IMR-90 (cell line): ENCODE results near the gene SHROOM3. TPM values are rescaled to one million over a fixed set of nuclear protein-coding genes. Genes with fewer than 3 reads are reported as not detected.

Experiments
- ATAC-seq: fragments of 200-7000 bp; cut with Tn5 transposase; 2 replicates; pipeline ENCODE4 v1.9.1; 2020; ENCODE audit warnings: low read depth, mild to moderate bottlenecking, moderate library complexity
- BruUV-seq: library from RNA; stranded (reverse); fragments of 400-500 nt; replicated peaks from 2 replicates; lab custom pipeline; 2021; lab: Mats Ljungman, UMichigan
- CTCF ChIA-PET: fragments of 300-600 bp; formaldehyde crosslinking; extraction: SDS; loops from one replicate; lab custom pipeline; 2021; ENCODE audit warnings: antibody characterized with exemption; lab: Yijun Ruan, JAX
- POLR2A ChIA-PET: fragments of 300-600 bp; sonication (Branson Sonifier 250); formaldehyde crosslinking; loops from one replicate; lab custom pipeline; 2022; ENCODE audit warnings: antibody characterized with exemption; ENCODE audit not compliant: unreplicated experiment; lab: Charles Lee
- DNase-seq: peaks from one replicate; pipeline ENCODE4 v3.0.0; 2013
- H2AFZ ChIP-seq: replicated peaks from 2 replicates; pipeline ENCODE3; 2013; ENCODE audit warnings: low read length, mild to moderate bottlenecking; ENCODE audit not compliant: poor library complexity
- H2AK5ac ChIP-seq: 2 replicates; pipeline ENCODE4 v1.6.1; 2013; ENCODE audit warnings: low read depth, low read length, inconsistent platforms
- H2AK9ac ChIP-seq: replicated peaks from 2 replicates; pipeline ENCODE3; 2013; ENCODE audit warnings: mild to moderate bottlenecking, low read depth, low read length, moderate library complexity; ENCODE audit not compliant: poor library complexity
- H2BK120ac ChIP-seq: 2 replicates; pipeline ENCODE4 v1.6.1; 2013; ENCODE audit warnings: low read depth, low read length, inconsistent platforms
- H2BK15ac ChIP-seq: 3 replicates; pipeline ENCODE4 v1.6.1; 2013; ENCODE audit warnings: low read depth, low read length, inconsistent platforms
- H2BK20ac ChIP-seq: 2 replicates; pipeline ENCODE4 v1.6.1; 2013; ENCODE audit warnings: low read depth, mild to moderate bottlenecking, inconsistent platforms, low read length, moderate library complexity
- H2BK5ac ChIP-seq: 2 replicates; pipeline ENCODE4 v1.6.1; 2013; ENCODE audit warnings: mild to moderate bottlenecking, low read depth, low read length, inconsistent platforms; ENCODE audit not compliant: poor library complexity, severe bottlenecking
- H3K14ac ChIP-seq: replicated peaks from 2 replicates; pipeline ENCODE4 v1.6.1; 2013; ENCODE audit warnings: low read depth, low read length, inconsistent platforms
- H3K18ac ChIP-seq: 2 replicates; pipeline ENCODE4 v1.6.1; 2013; ENCODE audit warnings: low read depth, low read length, control low read depth
- H3K23ac ChIP-seq: 2 replicates; pipeline ENCODE4 v1.6.1; 2013; ENCODE audit warnings: low read depth, low read length, inconsistent platforms
- H3K27ac ChIP-seq: 2 replicates; pipeline ENCODE4 v1.5.1; 2013; ENCODE audit warnings: mild to moderate bottlenecking, control low read depth, low read length; ENCODE audit not compliant: insufficient read depth
- H3K27me3 ChIP-seq: 2 replicates; pipeline ENCODE4 v1.6.1; 2013; ENCODE audit warnings: low read length; ENCODE audit not compliant: control insufficient read depth, insufficient read depth
- H3K36me3 ChIP-seq: 2 replicates; pipeline ENCODE4 v1.6.1; 2013; ENCODE audit warnings: low read length, mixed read lengths; ENCODE audit not compliant: control insufficient read depth, insufficient read depth
- H3K4ac ChIP-seq: 2 replicates; pipeline ENCODE4 v1.6.1; 2013; ENCODE audit warnings: low read depth, low read length, inconsistent platforms
- H3K4me1 ChIP-seq: 2 replicates; pipeline ENCODE4 v1.6.1; 2013; ENCODE audit warnings: low read length, mixed read lengths; ENCODE audit not compliant: control insufficient read depth, insufficient read depth
- H3K4me2 ChIP-seq: 2 replicates; pipeline ENCODE4 v1.6.1; 2013; ENCODE audit warnings: low read depth, mild to moderate bottlenecking, control low read depth, low read length, moderate library complexity
- H3K4me3 ChIP-seq: 2 replicates; pipeline ENCODE4 v1.5.1; 2013; ENCODE audit warnings: low read depth, mild to moderate bottlenecking, control low read depth, low read length, moderate library complexity; ENCODE audit not compliant: insufficient read depth
- H3K56ac ChIP-seq: 2 replicates; pipeline ENCODE4 v1.6.1; 2013; ENCODE audit warnings: low read length, inconsistent platforms; ENCODE audit not compliant: insufficient read depth; ENCODE audit errors: extremely low read depth
- H3K79me1 ChIP-seq, 2 experiments: 2 replicates each; pipeline ENCODE4 v1.6.1; 2013; ENCODE audit warnings: low read length in 2 of 2, inconsistent platforms in 1 of 2, low read depth in 1 of 2
- H3K9ac ChIP-seq: 2 replicates; pipeline ENCODE4 v1.6.1; 2013; ENCODE audit warnings: low read depth, low read length, control low read depth
- H3K9me1 ChIP-seq: 2 replicates; pipeline ENCODE4 v1.6.1; 2013; ENCODE audit warnings: low read length, inconsistent platforms; ENCODE audit not compliant: insufficient read depth
- H3K9me3 ChIP-seq: 2 replicates; pipeline ENCODE4 v1.6.1; 2013; ENCODE audit warnings: low read length; ENCODE audit not compliant: control insufficient read depth, insufficient read depth
- H4K20me1 ChIP-seq: 2 replicates; pipeline ENCODE4 v1.6.1; 2013; ENCODE audit warnings: low read length, inconsistent platforms; ENCODE audit not compliant: insufficient read depth
- H4K5ac ChIP-seq: 2 replicates; pipeline ENCODE4 v1.6.1; 2013; ENCODE audit warnings: mild to moderate bottlenecking, low read depth, low read length, control low read depth
- H4K8ac ChIP-seq, 2 experiments: 2 replicates each; pipeline ENCODE4 v1.6.1; 2013; ENCODE audit warnings: low read depth in 2 of 2, low read length in 2 of 2, control low read depth in 1 of 2, inconsistent platforms in 1 of 2
- H4K91ac ChIP-seq: 2 replicates; pipeline ENCODE4 v1.6.1; 2013; ENCODE audit warnings: low read depth, low read length, inconsistent platforms; ENCODE audit not compliant: insufficient read depth
- CEBPB ChIP-seq: IDR thresholded peaks from 2 replicates; pipeline ENCODE4 v1.6.1; 2012; ENCODE audit warnings: low read depth, low read length, improper control_type of control experiment
- ELK1 ChIP-seq: fragments of 150-350 bp; IDR thresholded peaks from 2 replicates; pipeline ENCODE4 v1.6.1; 2016; ENCODE audit warnings: low read depth, mild to moderate bottlenecking, low read length, moderate library complexity, borderline replicate concordance
- FOS ChIP-seq: fragments of 150-350 bp; IDR thresholded peaks from 2 replicates; pipeline ENCODE4 v1.6.1; 2016; ENCODE audit warnings: low read depth, low read length
- MAZ ChIP-seq: IDR thresholded peaks from 2 replicates; pipeline ENCODE4 v1.6.1; 2012; ENCODE audit warnings: low read depth, mild to moderate bottlenecking, low read length, improper control_type of control experiment, moderate library complexity, borderline replicate concordance
- NFE2L2 ChIP-seq: fragments of 150-350 bp; IDR thresholded peaks from 2 replicates; pipeline ENCODE4 v1.6.1; 2016; ENCODE audit warnings: low read depth, mild to moderate bottlenecking, low read length
- POLR2A ChIP-seq: IDR thresholded peaks from 2 replicates; pipeline ENCODE4 v1.6.1; 2012; ENCODE audit warnings: mild to moderate bottlenecking, low read depth, low read length
- RCOR1 ChIP-seq: IDR thresholded peaks from 2 replicates; pipeline ENCODE4 v1.6.1; 2012; ENCODE audit warnings: mild to moderate bottlenecking, low read length, improper control_type of control experiment; ENCODE audit not compliant: insufficient replicate concordance
- WGBS, 2 experiments: methylation state at CpG; one replicate each; pipeline versions ENCODE4 v1.1.5 to v1.1.7; 2013; ENCODE audit warnings: missing lambda C conversion rate in 2 of 2; ENCODE audit not compliant: insufficient read length in 1 of 2; ENCODE audit errors: extremely low coverage in 2 of 2; 5-methylcytosine and 5-hydroxymethylcytosine counted together
- dilution Hi-C: fragments of 300-500 bp; cut with HindIII; formaldehyde crosslinking; loops from one replicate; pipeline ENCODE4 v1.14.3; 2018; ENCODE audit warnings: low sequenced_read_pairs; ENCODE audit not compliant: unreplicated experiment
- in situ Hi-C: fragments of 300-500 bp; cut with MboI; formaldehyde crosslinking; loops from 3 replicates; pipeline ENCODE4 v1.14.3; 2019; ENCODE audit warnings: low sequenced_read_pairs, inconsistent platforms, mixed read lengths
- intact Hi-C: fragments of 100-400 bp; cut with micrococcal nuclease; formaldehyde crosslinking; loops from 2 replicates; pipeline ENCODE4 v1.10.0; 2022
- polyA plus RNA-seq, 3 experiments: library from polyadenylated mRNA; depleted of rRNA; stranded (reverse); fragments of >200 nt; gene quantifications; 2 replicates each; pipeline ENCODE4 v1.2.3, GENCODE V29; 2012; ENCODE audit warnings: low replicate concordance in 1 of 3
- total RNA-seq: library from RNA; depleted of rRNA; stranded (reverse); fragments of >200 nt; gene quantifications from 2 replicates; pipeline ENCODE4 v1.2.3, GENCODE V29; 2012

The SHROOM3 gene
- total and polyA plus RNA-seq, 2 of the 4 experiments (the other 2 are of a cell fraction) = 10.8 to 19.5 TPM

GRCh38 chr4:76576824-76577223 is 141.8 kb downstream of the SHROOM3 start:
- no peak for ATAC-seq
- H3K4ac ChIP-seq = no peak overlapping the region
- H2BK15ac ChIP-seq = no peak overlapping the region
- H4K8ac ChIP-seq = no peak overlapping the region
- no peaks in the 10 kb centered on the region for H3K27me3 ChIP-seq
- no peak overlapping the region for H3K9ac ChIP-seq
- no peaks in the 10 kb centered on the region; a peak in 1 of 4 replicates for H3K79me1 ChIP-seq
- intact Hi-C loops = no loop called here
- H3K27ac ChIP-seq = no peak overlapping the region
- no TSS peak for BruUV-seq
- POLR2A ChIA-PET = no interaction called here
- no peak overlapping the region for H3K4me2 ChIP-seq
- peaks cover 2% of the 10 kb centered on the region; the same call in 1 of the 2 replicates for H3K4me1 ChIP-seq
- H3K36me3 ChIP-seq = no peaks in the 10 kb centered on the region
- dilution Hi-C loops = no loop called here
- H3K4me3 ChIP-seq = no peak overlapping the region
- no peak overlapping the region for H2AK5ac ChIP-seq
- no peak overlapping the region for H3K18ac ChIP-seq
- H2BK120ac ChIP-seq = no peak overlapping the region
- no peak overlapping the region for H3K56ac ChIP-seq
- TF ChIP-seq MAZ (no peak), ELK1 (no peak), NFE2L2 (no peak), POLR2A (no peak), FOS (no peak), CEBPB (no peak), RCOR1 (no peak)
- no peaks in the 10 kb centered on the region for H4K20me1 ChIP-seq
- H2AK9ac ChIP-seq = no peak overlapping the region
- H3K14ac ChIP-seq = no peak overlapping the region
- H3K9me1 ChIP-seq = 0 out of 2 replicates have a peak, but pooled peaks cover 3% of the 10 kb centered on the region
- CTCF ChIA-PET = no interaction called here
- no CpG with 5 or more reads among the region's 4 CpGs for WGBS, 2 experiments
- no peaks in the 10 kb centered on the region for H3K9me3 ChIP-seq
- H2AFZ ChIP-seq = no peak overlapping the region
- H4K5ac ChIP-seq = no peak overlapping the region
- no peak overlapping the region for H2BK5ac ChIP-seq
- H3K23ac ChIP-seq = no peak overlapping the region
- in situ Hi-C loops = no loop called here
- no peak overlapping the region for H2BK20ac ChIP-seq
- H4K91ac ChIP-seq = no peak overlapping the region
- no peak for DNase-seq
